Bone marrow (tissue), 2 donors: ENCODE measurements around the gene ITGB5.
"Not testable (repeated sequence)": the region's sequence is repeated elsewhere in the genome, so short reads cannot be mapped to it uniquely, and the experiment has no call there.

ENCODE experiments used
- DNase-seq, 2 donors: peaks; one replicate each; lab custom pipeline; 2025; lab: John Stamatoyannopoulos, UW

The ITGB5 gene

DNA sequence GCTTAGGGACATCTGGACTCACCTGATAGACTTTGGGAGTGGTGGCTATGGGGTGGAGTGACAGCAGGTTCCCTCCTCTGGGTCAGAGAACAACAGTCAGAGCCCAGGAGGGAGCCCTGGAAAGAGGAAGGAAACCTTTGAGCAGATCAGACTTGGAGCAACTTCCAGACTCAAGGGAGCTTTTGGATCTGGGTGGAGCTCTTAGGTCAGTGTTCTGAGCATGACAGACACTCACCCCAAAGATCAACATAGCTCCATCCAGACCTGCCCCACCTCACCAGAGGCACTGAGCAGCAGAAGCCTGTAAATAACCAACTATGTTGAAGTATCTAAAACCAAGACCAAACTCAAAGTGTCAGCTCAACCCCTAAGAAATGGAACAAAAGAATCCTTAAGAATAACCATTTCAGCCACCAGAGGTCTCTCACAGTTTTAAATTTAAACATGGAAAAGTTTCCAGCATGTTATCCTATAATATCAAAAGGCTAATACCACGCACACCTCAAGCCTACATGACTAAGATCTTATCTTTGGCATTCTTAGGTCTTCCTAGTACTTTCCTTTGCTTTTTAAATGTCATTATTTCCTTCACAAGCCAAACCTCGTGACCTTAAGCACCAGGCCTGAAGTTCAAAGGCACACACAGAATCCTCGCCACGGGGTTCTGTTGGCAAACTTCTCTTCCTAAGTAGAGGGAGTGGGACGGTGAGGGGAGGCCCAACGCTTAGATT is 100.5 kb downstream of the ITGB5 start:
- no peak for DNase-seq

DNA sequence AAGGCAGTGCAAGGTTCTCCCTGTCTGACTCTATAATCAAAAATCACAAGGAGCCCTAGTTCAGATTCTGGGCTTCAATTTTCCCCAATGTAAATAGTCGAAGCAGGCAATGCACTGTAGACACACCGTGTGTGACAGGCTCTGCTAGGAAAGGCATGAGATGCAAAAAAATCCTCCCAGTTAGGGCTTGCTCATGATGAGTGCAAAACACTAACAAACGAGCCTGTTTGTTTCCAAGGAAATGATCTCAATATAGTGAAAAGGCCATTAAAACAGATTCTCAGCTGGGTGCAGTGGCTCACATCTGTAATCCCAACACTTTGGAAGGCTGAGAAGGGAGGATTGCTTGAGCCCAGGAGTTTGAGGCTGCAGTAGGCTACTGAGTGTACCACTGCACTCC is 101.2 kb downstream of the ITGB5 start:
- no peak for DNase-seq

DNA sequence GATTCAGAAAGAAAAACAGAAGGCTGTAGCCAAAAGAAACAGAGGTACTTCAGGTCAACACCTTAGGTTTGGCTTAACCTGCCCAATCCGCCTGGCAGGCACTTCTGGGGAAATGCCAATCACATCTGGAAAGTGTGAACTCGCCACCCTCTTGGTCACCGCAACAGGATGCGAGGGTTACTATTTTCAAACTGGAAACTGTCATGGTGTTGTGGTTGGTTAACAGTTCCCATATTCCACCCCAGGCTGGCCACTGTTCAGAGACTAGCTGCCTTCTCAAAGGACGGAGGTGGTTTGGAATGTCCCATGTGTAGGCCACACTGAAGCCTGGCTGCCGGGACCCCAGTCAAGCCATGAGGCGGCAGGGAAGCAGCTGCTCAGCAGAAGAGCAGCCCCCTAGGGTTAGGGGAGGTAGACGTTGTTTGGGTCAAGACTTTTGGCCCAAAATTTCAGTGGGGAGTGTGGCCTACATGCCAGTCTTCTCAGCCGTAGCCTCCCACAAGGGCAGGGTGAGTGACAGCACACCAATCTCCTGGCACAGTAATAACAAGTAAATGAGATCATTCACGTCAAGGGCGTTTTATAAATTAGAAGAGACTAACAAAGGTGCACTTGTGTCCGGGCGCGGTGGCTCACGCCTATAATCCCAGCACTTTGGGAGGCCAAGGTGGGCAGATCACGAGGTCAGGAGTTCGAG is 102.3 kb downstream of the ITGB5 start:
- DNase-seq: no peak

DNA sequence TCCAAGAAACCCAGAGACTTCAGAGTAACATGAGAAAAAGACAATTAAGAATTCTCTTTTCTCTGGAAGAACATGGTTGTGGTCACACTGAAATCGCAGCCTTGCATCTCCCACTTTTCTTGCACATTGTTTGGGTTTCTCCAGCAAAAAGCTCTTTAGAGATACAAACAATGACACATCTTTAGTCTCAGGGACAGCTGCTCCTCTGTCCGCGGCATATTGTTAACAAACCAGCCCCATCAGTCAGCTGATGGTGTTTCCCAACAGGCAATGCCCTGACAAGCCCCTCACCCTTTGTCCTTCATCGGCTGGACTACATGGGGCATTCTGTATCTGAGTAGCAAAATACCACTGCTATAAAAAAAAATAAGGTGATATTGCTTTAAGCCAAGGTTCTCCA is 103.5 kb downstream of the ITGB5 start:
- DNase-seq: no peak

DNA sequence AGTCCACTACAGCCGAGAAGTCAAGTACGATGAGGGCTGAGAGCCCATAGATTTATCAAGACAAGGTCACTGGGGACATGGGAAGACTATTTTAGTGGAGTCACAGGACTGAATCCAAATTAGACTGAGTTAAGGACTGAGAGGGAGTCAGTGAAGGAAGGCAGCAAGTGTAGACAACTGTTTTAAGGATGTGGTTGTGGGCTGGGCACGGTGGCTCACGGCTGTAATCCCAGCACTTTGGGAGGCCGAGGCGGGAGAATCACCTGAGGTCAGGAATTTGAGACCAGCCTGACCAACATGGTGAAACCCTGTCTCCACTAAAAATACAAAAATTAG is 104.8 kb downstream of the ITGB5 start:
- not testable (repeated sequence) for DNase-seq

DNA sequence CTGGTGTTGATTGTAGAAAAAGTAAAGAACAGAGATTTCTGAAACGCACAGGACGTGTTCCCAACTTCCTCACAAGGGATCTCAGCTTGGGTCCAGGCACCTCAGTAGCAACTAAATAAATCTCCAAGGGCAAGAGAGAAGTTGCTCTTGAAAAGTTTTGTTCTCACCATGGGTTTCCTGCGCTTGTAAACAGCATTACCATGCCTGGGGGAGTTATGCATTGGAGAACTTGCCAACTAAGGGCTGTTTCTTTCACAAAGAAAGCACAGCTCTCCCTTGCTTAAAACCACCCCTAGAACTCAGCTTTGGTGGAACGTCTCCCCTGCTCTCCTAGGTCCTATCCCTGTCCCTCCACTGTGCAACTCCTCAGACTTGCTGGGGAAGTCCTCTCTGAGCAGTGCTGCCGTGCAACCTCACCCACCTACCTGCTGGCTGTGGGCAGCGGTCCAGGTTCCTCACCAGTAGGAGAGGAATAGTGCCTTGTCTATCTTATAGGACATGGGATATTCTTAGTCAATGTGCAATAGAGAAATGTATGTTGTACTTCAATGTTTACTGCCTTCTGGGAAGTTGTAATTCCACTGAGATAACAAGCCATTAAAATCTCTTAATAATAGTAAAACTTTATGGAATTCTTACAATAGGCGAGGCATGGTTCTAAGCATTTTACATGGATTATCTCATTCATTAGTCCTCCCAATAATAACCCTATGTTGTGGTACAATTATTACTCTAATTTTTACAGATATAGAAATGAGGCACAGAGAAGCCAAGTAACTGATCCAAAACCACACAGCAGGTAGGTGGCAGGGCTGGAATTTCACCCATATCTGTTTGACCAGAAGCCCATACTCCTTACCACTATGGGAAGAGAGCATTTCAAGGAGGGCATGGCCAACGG is 105.4 kb downstream of the ITGB5 start:
- DNase-seq: no peak

DNA sequence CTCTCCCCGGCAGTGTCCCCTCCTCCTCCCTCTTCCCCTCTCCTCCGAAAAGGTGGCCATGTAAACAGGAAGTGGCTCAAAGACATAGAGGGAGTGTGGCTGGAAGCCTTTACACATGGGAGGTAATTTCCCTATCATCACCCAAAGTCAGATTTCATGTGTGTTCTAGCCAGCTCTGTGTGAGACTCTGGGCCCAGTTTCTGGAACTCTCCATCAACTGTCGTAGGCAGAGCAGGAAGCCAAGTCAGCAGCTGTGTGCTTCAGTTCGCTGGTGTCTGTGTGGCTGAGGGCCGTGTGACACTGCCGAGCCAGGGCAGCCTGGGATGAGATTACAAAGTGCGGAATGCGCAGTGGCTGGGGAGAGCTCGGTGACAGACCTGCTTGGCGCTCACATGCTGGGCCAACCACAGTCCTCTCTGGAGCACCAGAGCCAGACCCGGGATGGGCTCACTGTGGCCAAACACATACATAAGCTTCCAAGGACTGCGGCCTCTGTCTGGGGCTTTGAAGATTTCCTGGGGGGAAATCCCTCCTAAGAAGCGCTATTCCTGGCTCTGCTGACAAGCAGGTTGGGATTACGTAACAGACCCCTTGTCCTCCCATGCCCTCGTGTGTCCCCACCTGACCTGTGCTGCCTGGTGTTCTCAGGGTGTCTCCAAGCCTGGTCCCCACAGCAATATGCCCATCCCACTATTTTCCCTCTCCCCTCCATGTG is 106.2 kb downstream of the ITGB5 start:
- no peak for DNase-seq

DNA sequence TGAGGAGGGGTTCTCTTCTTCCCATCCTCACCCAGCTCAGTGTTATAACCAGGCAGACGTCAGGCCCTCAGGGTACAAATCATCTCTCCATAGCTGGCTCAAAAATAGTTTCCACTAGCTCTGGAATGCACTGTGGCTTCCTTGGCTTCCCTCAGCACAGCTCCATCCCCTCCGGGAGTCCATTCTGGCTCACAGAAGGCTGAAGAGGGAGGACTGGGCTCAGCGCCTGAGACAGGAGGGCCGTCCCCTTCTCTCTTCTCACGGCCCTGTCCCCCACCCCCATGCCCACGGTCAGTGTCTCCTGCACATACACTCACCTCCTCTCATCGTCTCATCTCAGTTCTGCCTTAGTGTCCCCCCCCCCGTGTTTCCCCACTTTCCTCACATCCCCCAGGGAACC is 106.8 kb downstream of the ITGB5 start:
- no peak for DNase-seq

DNA sequence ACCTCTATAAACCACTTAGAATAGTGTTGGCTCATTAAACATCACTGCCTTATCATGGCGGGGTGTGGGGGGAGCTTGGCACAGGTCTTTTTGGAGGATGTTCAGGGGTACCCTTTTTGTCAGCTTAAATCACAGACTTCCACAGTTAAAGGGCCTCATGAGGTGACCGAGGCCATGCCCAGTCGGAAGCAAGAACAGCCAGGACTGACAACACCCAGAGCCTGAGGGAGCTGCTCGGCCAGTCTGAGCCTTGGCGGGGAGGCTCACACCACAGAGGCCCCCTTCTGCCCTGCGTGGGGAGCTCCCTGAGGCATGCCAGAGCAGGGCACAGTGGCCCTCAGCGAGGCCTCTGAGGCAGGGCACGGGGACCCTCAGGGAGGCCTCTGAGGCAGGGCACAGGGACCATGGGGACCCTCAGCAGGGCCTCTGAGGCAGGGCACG is 107.4 kb downstream of the ITGB5 start:
- DNase-seq: no peak

DNA sequence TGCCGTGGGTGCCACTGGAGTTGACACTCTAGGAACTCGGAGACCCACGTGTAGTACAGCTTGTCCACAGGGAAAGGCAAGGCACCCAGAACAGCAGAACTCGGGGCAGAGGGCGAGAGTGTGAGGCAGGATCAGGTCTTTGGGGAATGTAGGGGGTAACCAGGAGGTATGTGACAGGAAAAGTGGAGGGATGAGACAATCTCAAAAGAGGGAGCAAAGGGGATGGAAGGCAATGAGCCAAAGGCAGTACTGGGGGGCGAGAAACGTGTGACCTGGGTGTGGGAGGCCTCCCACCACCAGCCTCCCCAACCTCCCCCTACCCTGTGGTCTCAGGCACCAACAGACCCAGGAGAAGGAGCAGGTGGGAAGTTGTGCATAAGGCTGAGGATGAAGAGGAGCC is 108.0 kb downstream of the ITGB5 start:
- no peak for DNase-seq

DNA sequence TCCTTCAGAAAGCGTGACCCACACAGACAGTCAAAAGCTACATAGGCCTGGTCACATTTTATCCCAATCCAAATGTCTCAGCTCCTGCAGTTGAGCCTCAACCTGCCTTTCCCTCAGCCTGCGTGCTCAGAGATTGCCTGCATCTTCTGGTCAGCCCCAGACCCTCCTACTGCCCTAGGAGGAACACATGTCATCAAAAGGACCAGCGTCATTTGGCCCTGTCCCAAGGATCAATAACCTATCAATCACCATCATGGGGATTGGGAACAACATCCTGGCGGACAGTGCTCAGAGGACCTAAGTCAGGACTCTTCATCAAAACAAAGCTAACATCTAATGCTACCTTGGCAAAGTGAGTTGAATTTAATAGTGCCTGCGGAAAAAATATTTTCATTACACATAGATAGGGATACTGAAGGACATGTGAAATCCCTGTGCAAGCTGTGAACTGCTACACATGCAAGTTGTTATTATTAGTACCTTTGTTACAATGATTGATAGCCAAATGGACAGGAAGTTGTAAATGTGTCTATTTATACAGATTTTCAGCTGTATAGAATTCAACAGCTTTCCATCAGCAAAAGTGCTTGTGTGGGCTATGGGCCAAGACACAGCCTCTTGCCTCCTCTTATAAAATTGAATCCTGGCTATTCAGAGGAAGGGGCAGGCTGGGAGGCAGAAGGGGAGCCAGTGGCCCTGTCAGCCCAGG is 109.2 kb downstream of the ITGB5 start:
- DNase-seq: no peak

DNA sequence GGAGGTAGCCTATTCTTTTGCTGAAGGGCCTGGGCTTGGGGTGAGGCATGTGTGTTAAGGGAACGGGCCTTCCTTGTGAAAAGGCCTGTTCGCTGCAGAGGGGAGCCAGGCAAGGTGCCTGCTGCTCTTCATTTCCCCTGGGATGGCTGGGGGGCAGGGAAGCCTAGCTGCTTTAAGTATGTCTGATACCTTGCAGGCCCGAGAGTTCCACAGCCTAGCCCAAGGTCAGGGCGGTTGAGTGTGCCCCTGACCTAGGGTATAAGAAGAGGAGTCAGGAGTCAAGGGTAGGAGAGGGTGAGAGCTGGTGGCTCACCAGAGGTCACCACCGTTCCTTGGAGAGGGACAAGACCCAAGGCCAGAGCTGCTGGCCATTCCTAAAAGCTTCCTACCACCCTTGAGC is 110.3 kb downstream of the ITGB5 start:
- DNase-seq: no peak

DNA sequence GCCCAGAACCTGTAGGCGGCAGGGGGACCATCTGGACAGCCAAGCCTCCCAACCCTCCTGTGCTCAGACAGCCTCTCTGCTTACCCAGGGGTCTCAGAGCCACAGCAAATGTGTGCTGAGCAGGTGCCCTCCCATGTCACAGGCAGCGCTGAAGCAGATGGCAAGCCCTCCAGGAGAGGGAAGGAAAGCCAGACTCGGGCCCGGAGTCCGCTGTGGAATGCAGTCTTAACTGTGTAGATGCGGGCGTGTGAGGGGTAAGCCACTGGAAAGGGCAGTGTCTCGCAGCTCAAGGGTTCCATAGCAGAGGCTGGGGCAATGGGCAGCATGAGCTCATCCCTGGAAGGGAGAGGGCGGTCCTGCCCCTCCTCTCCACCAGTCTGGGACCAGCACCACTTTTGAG is 111.3 kb downstream of the ITGB5 start:
- no peak for DNase-seq

DNA sequence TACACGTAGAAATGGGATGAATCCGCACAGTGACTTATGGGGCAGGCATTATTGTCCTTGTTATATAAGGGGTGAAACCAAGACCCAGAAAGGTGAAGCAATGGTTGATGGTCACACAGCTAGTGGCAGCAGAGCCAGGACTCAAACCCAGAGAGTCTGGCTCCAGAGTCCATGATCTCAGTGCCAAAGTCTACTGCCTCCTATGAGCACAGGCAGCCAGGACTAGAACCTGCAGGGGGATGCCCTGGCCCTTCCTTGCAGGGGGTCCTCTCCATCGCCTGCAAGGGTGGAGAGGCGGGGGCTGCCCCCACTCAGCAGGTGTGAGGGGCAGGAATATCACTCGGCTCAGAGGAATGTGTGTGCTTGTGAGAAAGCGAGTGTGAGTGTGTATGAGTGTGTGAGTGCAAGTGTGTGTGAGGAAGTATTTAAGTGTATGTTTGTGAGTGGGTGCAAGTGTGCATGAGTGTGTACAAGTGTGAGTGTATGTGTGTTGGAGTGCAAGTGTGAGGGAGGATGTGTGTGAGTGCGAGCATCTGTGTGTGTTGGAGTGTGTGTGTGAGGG is 112.2 kb downstream of the ITGB5 start:
- DNase-seq: no peak

DNA sequence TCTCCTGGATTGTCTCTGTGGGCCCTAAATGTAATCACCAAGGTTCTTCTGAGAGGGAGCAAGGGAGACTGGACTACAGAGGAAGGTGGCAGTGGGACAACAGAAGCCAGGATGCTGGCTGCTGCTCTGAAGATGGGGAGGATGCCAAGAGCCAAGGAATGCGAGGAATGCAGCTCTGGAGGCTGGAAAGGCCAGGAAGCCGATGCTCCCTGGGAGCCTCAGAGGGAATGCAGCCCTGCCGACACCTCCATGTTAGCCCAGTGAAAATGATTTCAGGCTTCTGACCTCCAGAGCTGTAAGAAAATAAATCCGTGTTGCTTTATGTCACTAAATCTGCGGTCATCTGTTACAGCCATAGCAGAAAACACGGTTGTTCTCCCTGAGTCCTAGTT is 112.8 kb downstream of the ITGB5 start:
- no peak for DNase-seq

DNA sequence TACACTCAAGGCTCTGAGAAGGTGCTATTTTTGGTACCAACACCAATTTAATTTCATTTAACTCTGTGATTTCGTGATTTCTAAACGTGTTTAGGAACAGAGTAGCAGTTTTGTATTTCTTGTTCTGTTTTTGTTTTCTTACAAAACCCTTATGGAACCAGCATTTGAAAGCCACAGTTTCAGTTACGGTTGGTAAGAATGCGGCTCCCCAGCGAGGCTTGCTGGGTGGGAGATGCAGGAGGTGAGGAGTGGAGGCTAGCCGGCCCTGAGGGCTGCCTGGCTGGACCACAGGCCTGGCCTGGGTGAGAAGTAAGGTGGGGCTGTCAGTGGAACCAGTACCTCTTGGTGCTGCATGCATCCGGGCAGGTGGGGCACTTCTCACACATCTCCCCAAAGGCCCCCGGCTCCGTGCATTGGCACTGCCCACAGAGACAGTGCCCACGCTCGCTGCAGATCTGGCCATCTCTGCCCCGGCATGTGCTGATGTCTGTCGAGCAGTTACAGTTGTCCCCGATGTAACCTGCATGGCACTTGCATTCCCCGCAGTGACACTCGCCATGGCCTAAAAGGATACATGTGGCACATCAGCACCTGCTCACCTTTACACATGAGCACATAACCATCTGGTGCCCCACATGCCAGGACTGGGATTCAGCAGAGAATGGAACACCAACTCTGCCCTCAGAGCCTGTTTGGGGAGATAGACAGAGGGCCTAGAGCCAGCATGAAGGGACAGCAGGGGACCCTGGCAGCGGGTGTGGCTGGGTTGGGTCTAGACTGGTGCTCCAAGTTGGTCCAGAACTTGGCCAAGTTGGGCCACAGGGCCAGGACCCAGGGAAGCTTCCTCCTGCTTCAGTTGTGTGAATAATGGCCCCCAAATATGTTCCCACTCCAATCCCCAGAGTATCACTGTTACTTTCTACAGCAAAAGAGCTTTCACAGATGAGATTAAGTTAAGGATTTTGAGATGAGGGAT is 113.5 kb downstream of the ITGB5 start:
- DNase-seq: no peak

DNA sequence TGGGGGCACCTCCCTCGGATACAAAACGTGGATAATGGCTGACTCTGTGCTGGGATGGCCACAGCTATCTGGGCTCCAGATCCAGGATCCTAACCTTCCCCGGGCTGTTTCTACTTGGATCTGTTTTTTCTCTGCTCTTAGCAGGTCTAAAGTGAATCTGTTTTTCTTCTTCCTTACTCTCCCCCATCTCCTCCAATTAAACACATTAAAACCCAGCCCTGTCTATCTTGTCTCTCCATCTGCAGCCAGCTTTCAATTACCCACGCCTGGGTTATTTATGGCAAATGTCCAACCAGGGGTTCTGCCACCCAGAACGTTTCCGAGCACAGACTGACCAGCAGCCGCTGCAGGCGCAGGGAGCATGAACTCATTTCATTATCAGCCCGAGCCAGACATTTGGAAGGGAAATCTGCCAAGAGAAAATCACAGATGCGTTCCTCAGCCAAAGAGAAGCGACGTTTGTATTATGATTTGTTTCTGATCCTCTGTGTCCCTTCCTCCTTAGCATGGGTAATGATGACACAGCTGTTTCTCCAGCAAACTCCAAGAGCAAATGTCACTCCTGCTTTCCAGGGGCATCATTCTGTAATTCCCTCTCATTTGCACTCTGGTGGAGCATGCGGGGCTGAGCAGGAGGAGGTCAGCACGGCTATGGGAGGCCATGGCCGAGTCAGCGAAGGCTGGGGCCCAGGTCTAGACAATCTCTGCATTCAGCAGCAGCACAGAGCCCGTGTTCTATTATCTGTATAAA is 114.9 kb downstream of the ITGB5 start:
- DNase-seq: no peak

DNA sequence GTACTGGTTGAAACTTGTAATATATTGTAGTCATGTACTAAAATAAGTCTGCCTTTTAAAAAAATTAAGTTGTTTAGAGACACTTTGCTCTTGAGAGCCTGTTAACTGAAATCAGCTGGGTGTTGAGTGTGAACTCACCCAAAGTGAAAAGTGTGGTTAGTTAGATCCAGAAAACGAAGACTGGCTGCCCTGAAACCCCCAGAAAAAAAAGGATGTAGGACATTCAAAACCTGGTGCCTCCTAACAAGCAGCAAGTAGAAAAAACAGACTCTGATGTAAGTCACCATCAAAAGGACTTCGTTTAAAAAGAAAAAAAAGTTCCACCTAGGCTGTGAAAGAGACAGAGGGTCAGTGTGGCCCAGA is 116.1 kb downstream of the ITGB5 start:
- no peak for DNase-seq

DNA sequence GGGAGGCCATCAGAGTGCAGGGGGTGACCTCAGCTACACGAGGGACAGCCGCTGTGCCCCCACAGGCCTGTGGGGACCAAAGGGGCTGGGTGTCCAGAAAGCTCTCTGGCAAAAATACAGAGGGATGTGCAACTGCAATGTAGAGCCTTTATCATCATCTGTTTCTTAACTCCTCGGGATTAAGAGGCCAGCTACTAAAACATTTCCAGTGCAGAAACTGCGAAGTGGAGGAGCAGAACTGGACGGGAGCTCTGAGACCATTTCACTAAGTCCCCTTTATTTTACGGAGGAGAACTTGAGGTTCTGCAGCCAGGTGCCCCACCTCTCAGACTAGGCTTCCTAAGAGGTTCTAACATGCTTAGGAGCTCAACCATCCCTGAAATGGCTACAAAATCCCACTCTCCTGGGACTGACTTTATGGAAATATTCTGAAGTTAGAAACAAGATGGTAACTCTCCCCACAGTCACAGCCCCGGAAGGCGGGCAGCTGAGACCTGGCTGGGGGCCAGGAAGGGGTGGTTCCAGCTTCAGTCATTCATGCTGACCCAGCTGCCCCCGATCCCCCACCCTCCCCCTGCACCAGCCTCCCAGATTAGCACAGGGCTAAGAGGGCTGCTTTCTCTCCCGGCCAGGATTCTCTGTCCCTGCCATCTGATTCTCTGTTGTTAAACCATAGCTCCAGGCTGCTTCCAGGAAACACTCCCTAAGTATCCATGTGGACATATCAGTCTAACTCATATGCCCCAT is 116.7 kb downstream of the ITGB5 start:
- no peak for DNase-seq
